GM18907 (cell line): ENCODE results near the gene LAD1.

ENCODE experiments used
- ATAC-seq: cut with Tn5 transposase; IDR thresholded peaks from one replicate; pipeline ENCODE4 v1.9.1; 2021; ENCODE audit warnings: mild to moderate bottlenecking, moderate library complexity; ENCODE audit not compliant: unreplicated experiment

The LAD1 gene, protein sequence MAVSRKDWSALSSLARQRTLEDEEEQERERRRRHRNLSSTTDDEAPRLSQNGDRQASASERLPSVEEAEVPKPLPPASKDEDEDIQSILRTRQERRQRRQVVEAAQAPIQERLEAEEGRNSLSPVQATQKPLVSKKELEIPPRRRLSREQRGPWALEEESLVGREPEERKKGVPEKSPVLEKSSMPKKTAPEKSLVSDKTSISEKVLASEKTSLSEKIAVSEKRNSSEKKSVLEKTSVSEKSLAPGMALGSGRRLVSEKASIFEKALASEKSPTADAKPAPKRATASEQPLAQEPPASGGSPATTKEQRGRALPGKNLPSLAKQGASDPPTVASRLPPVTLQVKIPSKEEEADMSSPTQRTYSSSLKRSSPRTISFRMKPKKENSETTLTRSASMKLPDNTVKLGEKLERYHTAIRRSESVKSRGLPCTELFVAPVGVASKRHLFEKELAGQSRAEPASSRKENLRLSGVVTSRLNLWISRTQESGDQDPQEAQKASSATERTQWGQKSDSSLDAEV

DNA sequence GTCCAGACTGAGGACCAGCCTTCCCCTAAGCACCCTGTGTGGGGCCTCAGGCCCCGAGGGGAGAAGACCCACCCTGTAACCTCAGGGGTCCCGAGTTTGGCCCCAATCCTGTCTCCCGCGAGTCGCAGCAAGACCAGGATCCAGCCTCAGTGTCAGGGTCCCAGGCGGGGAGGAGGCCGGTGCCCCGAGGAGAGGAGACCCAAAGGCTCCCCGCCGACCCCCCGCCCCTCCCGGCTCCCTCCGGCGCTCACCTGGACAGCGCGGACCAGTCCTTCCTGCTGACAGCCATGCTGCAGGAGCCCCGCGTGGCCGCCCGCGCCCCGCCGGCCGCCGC lies at the start of gene LAD1:
Gene LAD1 (minus strand): TSS at position 307 of the 334 bp plus-strand sequence. CDS start 18 bp downstream, at position 289.
- ATAC-seq: no peak

- peak; percentile 73 for ATAC-seq
These were observed 49.1 kb upstream of the LAD1 start for GRCh38 chr1:201447903-201448871.

DNA sequence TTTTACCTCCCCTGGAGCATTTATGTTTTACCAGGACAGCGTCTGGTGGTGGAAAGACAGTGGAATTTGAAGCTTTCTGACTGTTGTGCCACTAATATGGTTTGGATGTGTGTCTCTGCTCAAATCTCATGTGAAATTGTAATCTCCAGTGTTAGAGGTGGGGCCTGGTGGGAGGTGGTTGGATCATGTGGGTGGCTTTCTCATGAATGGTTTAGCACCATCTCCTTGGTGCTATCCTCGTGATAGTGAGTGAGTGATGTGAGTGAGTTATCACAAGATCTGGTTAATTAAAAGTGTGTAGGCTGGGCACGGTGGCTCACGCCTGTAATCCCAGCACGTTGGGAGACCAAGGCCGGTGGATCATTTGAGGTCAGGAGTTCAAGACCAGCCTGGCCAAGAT lies 46.2 kb upstream of the LAD1 start:
- ATAC-seq: no peak

DNA sequence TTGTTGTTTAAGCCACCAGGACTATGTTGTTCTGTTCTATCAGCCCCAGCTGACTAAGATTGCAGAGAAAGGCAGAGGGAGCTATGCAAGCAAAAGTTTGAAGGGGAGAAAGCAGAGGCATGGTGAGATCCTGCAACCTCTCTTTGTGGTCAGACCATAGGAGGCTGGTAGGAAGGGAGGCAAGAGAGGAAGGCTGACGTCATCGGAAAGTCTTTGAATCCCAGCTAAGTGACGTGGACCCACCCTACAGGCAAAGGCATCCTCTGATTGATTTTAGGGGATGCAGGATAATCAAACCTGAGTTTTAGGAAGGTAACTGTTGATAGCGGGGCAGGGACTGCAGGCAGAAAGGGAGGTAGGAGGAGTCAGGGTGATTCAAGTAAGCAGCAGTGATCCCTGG lies 45.7 kb upstream of the LAD1 start:
- no peak for ATAC-seq

DNA sequence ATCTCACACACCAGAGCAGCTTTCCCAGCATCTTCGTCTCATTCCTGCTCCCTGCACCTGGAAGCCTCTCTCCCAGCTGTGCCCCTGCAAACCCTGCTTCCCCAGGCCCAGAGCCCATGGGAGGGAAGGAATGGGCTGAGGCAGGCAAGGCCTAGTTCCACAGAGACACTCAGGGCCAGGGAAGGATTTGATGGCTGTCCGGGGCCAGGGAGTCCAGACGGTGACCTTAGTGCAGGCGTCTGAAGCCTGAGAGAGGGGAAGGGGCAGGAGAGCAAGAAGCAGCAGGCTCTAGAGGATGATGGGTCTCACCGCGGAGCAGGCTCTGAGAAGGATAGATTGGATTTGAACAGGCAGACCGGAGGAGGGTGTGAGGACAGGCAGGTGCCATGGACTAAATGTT lies 44.6 kb upstream of the LAD1 start:
- no peak for ATAC-seq

DNA sequence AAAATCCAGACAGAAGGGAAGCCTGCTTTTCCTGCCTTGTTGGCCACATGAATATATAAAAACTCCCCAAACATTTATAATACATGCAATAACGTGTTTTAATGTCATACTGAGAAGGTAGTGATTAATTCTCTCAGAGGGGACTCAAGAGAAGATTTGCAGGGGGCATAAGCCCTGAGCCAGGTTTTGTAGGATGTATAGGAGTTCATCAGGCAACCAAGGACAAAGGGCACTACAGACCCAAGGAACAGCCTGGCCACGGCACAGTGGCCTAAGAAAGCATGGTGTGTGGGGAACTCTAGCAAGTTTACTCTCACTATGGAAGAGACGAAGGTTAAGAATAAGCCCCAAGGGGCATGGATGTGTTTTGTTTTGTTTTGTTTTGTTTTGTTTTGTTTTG lies 37.8 kb upstream of the LAD1 start:
- ATAC-seq: no peak

DNA sequence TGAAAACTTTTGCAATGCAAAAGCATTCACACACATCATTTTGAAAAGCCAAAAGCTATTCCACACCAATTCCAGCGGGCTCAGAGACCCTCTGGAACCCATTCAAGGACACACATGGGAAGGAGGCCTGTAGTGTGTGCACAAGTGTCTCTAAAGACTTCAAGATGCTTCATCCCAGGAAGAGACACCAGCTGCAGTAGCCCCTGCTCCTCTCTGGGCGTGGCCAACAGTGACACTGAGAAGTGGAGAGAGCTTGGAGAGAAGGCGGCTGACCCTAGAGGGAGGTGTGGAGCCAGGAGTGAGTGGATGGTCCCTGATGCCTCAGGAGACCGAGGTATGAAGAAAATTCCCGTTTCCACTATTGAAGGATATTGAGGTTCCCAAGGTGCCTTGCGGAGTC lies 37.3 kb upstream of the LAD1 start:
- no peak for ATAC-seq

GRCh38 chr1:201434266-201434665 lies 35.1 kb upstream of the LAD1 start:
- no peak for ATAC-seq

- no peak for ATAC-seq
These were observed 34.5 kb upstream of the LAD1 start for GRCh38 chr1:201433609-201434008.

DNA sequence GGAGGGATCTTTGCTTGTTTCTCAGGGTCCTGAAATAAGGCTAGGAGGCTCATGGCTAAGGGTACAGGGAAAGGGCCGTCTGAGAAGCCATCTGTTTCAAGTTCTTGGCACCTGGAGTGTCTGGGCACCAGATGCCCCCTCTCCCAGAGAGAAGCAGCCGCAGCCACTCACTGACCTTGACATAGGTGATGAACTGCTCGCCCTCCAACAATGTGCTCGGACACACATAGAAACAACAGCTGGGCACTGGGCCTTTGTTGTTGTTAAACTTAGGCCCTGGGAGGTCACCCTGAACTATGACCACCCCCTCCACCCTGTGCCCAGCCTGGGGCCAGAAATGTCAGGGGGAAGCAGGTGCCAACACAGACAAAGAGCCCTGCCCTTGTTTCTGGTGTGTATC lies 31.7 kb upstream of the LAD1 start:
- no peak for ATAC-seq

GRCh38 chr1:201429736-201430501 lies 30.8 kb upstream of the LAD1 start:
- no peak for ATAC-seq

DNA sequence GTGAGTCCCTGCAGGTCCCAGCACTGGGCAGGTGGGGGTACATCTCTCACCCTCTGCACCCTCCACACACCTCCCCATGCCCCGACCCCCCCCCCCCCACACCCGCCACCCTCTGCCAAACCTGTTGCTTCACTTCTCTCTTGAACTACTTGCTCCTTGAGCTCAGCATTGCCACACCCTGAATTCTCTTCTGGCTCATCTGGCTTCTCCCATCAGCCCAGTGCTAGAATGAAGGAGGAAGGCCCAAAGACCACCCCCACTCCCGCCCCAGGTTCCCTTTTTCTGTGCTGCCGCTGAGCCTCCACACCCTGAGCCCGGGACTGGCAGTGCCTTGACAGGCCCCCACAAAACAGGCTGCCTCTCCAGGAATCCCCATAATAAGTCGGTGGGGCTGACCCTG lies 28.8 kb upstream of the LAD1 start:
- no peak for ATAC-seq

- ATAC-seq: no peak
These were observed 27.6 kb upstream of the LAD1 start for GRCh38 chr1:201426479-201427310.

GRCh38 chr1:201424146-201424545 lies 25.0 kb upstream of the LAD1 start:
- no peak for ATAC-seq

DNA sequence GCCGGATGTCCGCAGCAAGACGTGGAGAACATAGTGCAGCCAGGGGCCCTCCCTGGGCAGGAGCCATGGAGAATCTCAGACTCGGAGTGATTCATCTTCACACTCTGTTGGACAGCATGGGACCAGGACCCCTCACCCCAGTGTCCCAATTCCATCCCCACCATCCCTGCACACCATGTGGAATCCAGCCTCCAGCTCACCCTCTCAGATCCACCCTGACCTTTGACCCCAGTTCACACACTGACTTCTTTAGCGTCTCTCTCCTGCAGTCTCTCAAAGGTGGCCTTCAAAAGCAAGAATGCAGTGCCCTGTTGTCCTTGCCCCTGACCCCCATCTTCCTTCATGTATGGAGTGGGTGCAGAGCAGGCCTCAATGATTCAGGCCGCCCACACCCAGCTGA lies 24.5 kb upstream of the LAD1 start:
- ATAC-seq: no peak

GRCh38 chr1:201422436-201423030 lies 23.4 kb upstream of the LAD1 start:
- no peak for ATAC-seq

- no peak for ATAC-seq
These were observed 22.9 kb upstream of the LAD1 start for GRCh38 chr1:201422026-201422425.

GRCh38 chr1:201421041-201421440 lies 21.9 kb upstream of the LAD1 start:
- no peak for ATAC-seq

- no peak for ATAC-seq
These were observed 21.5 kb upstream of the LAD1 start for GRCh38 chr1:201420608-201421002.
